Measurements from ENCODE around the gene ZRANB2. TPM values are rescaled to one million over a fixed set of nuclear protein-coding genes. Genes with fewer than 3 reads are reported as not detected.

The ZRANB2 gene
- total RNA-seq, 1 experiment from 2014 or later: 103 TPM

- H3K9me3 Mint-ChIP-seq: no peaks in the 10 kb centered on the region
- H3K23me2 ChIP-seq (ENCODE audit: insufficient read length, low read depth, low read length, poor library complexity, severe bottlenecking): no peaks in the 10 kb centered on the region
Measured at GRCh38 chr1:71068325-71069240, 12.3 kb downstream of the ZRANB2 start.

More at GRCh38 chr1:71068325-71069240, 12.3 kb downstream of the ZRANB2 start:
- DNase-seq: no peak
- Histone ChIP-seq H3K4me2 (ENCODE audit: insufficient read depth, insufficient read length, low read length) (no peak overlapping the region), H2BK120ac (ENCODE audit: low read depth, low read length, poor library complexity, severe bottlenecking) (no peak overlapping the region), H3K79me1 (ENCODE audit: insufficient read depth, low read depth, low read length, poor library complexity, severe bottlenecking) (no peaks in the 10 kb centered on the region), H2AFZ (ENCODE audit: low read length) (no peak overlapping the region), H4K20me1 (ENCODE audit: control insufficient read depth, insufficient read depth, insufficient read length) (no peaks in the 10 kb centered on the region), H3K4ac (ENCODE audit: low read depth, low read length) (no peak overlapping the region), H3K56ac (ENCODE audit: insufficient read length, low read depth, low read length) (no peak overlapping the region), H3K23ac (ENCODE audit: insufficient read length, low read depth, low read length) (no peak overlapping the region), H3K18ac (ENCODE audit: insufficient read length, low read depth, low read length) (no peak overlapping the region), H2AK5ac (ENCODE audit: insufficient read length, low read length) (no peak overlapping the region), H3K4me1 (ENCODE audit: insufficient read depth, low read length) (no peaks in the 10 kb centered on the region), H3K27ac (ENCODE audit: insufficient read length, low read depth, low read length) (no peak overlapping the region), H2BK20ac (ENCODE audit: low read depth, low read length, poor library complexity, severe bottlenecking) (no peak overlapping the region), H3K9ac (ENCODE audit: extremely low read depth, insufficient read length, low read length) (no peak overlapping the region), H3K79me2 (ENCODE audit: insufficient read depth, low read length) (no peaks in the 10 kb centered on the region), H2BK15ac (ENCODE audit: low read depth, low read length) (no peak overlapping the region), H4K91ac (ENCODE audit: insufficient read length, low read depth, low read length) (no peak overlapping the region), H3K9me3 (ENCODE audit: control insufficient read depth, low read depth, low read length) (no peaks in the 10 kb centered on the region), H3K27me3 (ENCODE audit: insufficient read depth, low read length) (no peaks in the 10 kb centered on the region), H2BK12ac (ENCODE audit: insufficient read length, low read depth, low read length) (no peak overlapping the region), H3K14ac (ENCODE audit: insufficient read depth, low read length) (no peak overlapping the region), H4K5ac (ENCODE audit: insufficient read length, low read depth, low read length) (no peak overlapping the region), H2BK5ac (ENCODE audit: insufficient read length, low read length) (no peak overlapping the region), H3T11ph (ENCODE audit: low read length) (no peak overlapping the region), H4K8ac (replicated peaks; ENCODE audit: insufficient read length, low read depth, low read length) (no peak overlapping the region)
- Mint-ChIP-seq H3K27me3 (ENCODE audit: low read depth) (no peaks in the 10 kb centered on the region), H3K4me1 (no peaks in the 10 kb centered on the region), H3K27ac (no peak overlapping the region), H3K4me3 (no peak overlapping the region), H3K36me3 (ENCODE audit: insufficient read depth in 1 of 3, low read depth in 3 of 3) (peaks cover 32 to 78% (median 75%) of the 10 kb centered on the region in 3 experiments; a peak in 6 of 7 replicates)
- TF ChIP-seq, protein P1, sequence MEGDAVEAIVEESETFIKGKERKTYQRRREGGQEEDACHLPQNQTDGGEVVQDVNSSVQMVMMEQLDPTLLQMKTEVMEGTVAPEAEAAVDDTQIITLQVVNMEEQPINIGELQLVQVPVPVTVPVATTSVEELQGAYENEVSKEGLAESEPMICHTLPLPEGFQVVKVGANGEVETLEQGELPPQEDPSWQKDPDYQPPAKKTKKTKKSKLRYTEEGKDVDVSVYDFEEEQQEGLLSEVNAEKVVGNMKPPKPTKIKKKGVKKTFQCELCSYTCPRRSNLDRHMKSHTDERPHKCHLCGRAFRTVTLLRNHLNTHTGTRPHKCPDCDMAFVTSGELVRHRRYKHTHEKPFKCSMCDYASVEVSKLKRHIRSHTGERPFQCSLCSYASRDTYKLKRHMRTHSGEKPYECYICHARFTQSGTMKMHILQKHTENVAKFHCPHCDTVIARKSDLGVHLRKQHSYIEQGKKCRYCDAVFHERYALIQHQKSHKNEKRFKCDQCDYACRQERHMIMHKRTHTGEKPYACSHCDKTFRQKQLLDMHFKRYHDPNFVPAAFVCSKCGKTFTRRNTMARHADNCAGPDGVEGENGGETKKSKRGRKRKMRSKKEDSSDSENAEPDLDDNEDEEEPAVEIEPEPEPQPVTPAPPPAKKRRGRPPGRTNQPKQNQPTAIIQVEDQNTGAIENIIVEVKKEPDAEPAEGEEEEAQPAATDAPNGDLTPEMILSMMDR (conservative IDR thresholded peaks at IDR 0.05): no peak
- WGBS (ENCODE audit: extremely low coverage, insufficient read length, low lambda C conversion rate): no CpG with 5 or more reads among the region's 6 CpGs
